GM21447 (cell line): ENCODE measurements around the gene SLK.

Source experiments
- ATAC-seq: cut with Tn5 transposase; IDR thresholded peaks from one replicate; pipeline ENCODE4 v1.9.1; 2021; ENCODE audit not compliant: unreplicated experiment

SLK gene

DNA sequence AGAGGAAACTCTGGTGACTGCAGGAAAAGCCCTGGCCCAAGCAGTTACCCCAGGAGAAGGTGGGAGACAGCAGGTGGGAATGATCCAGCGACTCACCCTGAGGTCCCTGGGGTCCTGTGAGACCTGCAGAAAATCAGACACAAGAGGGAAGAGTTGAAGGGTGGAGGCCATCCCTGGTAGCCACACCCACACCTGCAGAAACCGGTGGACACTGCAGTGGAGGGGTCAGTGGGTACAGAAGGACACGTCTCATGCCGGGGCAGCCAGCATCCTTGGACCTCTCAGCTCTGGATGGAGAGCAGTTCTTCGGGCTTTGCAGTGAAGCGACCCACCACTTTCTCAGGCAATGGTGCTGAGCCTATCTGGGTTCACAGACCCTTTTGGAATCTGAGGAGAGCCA, 79.7 kb downstream of the SLK start:
- ATAC-seq = no peak

GRCh38 chr10:104049504-104050250, 82.7 kb downstream of the SLK start:
- no peak for ATAC-seq

GRCh38 chr10:104052431-104052830, 85.5 kb downstream of the SLK start:
- no peak for ATAC-seq

GRCh38 chr10:104053201-104053600, 86.3 kb downstream of the SLK start:
- no peak for ATAC-seq

DNA sequence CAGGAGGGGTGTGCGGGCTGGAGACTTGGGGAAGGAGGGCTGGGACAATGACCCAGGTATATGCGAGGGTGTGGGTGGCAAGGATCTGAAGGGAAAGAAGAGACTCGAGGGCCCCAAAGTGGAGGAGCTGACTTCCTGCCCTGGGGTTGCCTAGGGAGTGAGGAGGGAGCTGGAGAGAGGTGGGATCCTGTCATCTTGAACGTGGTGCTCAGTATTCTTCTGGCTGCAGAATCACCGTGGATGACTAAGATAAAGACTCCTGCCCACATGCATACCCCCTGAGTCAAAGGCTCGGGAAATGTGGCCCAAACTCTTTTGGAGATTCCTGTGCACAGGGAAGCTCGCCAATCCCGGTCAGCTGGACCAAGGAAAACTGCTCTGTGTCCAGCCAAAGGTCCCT, 87.5 kb downstream of the SLK start:
- no peak for ATAC-seq

DNA sequence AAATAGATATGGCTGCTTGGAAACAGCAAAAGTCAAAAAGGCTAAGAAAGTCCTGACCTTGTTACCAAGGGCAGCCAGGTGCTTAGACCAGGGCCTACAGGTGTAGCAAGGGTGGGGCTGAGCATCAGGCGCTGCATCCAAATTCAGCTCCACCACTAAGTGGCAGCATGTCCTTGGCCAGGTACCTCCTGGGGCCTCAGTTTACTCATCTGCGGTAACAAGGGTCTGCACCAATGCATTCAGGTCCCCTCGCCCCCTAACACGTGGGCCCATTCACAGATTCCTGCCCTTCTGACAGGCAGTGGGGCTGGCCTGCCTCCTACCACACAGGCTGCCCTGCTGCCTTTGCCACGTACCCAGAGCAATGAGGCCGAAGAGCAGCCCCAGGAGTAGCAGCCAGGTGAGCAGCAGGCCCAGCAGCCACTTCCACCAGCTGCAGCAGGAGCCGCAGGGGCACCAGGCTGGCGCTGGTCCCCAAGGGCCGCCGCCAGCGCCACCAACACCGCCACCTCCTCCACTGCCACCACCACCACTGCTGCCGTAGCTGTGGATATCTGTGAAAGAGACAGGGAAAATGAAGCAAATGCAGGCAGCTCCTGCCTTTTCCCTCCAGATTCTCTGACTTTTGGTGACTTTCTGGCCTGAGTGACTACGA, 89.8 kb downstream of the SLK start:
- ATAC-seq = no peak

GRCh38 chr10:104057717-104058116, 90.8 kb downstream of the SLK start:
- ATAC-seq = no peak

GRCh38 chr10:104059364-104059763, 92.4 kb downstream of the SLK start:
- no peak for ATAC-seq

GRCh38 chr10:104061196-104061595, 94.3 kb downstream of the SLK start:
- no peak for ATAC-seq

DNA sequence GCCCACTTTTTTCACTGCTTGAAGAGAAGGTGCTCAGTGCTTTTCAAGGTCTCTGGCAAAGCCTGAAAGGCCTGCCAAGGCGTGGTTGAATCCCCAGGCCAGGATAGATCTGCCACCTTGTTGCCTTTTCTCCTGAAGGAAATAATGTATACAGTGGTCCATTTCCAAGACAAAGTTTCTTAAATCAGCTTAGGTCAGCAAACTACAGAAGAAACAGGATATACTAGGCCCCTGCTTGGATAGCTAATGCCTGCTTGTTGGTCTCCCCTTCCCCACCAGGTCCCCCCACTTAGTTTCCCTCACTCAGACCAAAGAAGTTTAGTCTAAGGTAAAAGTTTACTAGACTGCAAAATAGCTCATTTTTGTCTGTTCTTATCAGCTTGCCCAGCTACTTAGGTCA, 98.8 kb downstream of the SLK start:
- ATAC-seq = no peak

DNA sequence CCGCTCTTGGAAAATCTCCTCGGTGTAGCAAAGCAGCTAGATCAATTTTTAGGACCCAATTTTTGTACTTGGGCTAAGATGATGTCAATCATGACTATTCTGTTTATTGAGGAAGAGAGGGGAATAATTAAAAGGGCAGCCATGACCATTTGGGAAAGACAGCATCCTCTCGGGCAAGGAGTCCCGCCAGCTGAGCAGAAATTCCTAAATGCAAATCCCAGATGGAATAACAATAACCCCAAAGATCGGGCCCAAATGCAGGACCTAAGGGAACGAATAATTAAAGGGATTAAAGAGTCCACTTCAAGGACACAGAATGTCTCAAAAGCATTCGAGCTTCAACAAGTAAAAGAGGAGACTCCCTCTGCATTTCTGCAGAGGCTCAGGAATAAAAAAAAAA, 100.0 kb downstream of the SLK start:
- ATAC-seq = no peak

DNA sequence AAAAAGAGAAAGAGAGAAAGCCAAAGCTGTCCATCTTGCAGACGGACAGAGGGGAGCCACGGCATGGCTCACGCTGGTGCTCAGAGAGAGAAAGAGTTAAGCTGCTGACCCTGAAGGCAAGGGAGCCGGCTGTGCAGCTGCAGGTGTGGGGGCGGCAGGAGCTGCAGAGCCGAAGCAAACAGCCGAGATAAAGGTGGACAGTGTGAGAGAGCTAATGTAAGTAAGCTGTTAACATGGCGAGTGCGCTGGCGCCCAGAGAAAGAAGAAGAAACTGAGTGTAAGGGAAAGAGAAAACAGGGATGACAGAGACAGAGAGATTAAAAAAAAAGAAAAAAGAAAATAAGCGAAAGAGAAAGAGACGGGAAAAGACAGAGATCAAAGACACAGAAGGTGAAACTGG, 100.6 kb downstream of the SLK start:
- ATAC-seq = no peak

DNA sequence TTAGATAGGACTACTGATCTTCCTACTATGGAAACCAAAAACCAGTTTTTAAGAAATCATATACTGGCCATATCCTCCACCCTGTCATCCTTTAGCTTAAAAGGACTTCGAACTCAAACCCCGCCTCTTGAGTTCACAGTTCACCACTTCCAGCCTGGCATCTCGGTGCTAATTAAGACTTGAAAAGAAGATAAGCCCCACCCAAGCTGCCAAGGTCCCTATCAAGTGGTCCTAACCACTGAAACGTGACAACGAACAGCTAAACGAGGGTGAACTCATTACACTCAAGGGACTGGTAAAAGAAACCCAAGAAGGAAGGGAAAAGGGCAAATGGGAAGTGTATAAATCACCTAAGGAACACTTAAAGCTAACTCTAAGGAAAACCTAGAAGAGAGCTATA, 102.7 kb downstream of the SLK start:
- no peak for ATAC-seq

DNA sequence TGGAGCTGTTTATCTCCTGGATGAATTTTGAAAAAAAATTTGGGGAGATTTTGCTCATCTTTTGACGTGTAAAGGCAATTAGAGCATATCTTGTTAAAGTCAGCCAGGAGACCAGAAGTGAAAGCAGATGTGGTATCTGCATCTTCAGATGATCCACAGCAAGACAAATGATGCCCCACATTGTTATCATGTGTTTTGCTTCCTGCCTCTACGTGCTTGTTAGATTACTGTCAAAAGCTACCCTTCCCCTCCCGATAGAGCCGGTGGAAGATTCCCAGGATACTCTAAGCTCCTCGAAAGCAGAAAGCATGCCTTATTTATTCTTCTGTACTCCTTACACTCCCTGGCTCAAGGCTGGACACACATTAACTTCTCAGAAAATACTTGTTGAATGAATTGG, 105.8 kb downstream of the SLK start:
- ATAC-seq = no peak

GRCh38 chr10:104074505-104074904, 107.6 kb downstream of the SLK start:
- no peak for ATAC-seq

DNA sequence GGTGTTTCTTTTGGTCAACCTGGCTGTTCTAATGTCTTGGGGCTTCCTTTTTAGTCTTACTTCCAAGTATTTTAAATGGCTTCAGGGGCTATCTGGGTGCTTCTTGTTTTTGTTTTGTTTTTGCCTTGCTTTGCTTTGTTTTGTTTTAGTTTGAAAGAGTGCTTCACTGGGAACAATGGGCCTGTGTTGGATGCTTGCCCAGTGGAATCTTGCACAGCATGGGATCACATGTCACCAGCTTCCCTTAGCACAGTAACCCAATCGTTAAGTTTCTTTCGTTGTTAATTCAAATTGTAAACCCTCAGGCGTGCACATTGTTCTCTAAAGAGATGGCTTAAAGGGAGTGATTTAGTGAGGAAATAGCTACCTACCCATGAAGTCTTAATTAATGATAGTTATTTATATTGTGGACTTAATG, 109.8 kb downstream of the SLK start:
- no peak for ATAC-seq

- no peak for ATAC-seq
Observed at GRCh38 chr10:104077247-104077646, 110.3 kb downstream of the SLK start.

GRCh38 chr10:104077663-104078151, 110.8 kb downstream of the SLK start:
- ATAC-seq = no peak
